Testis (tissue), 3 donors: ENCODE measurements around the gene GRIK4. TPM values are rescaled to one million over a fixed set of nuclear protein-coding genes. Genes with fewer than 3 reads are reported as not detected.

Experiments
- DNase-seq: peaks from one replicate; pipeline ENCODE4 v3.0.0-alpha.2; 2019
- H3K27ac ChIP-seq, 2 donors: fragments of 200-600 bp; sonication (generic); one replicate each; pipeline ENCODE4 v1.5.1; 2019
- H3K27me3 ChIP-seq: fragments of 200-600 bp; sonication (generic); one replicate; pipeline ENCODE4 v1.5.1; 2019
- H3K36me3 ChIP-seq: fragments of 200-600 bp; sonication (generic); one replicate; pipeline ENCODE4 v1.5.1; 2017; ENCODE audit warnings: low read depth; ENCODE audit errors: missing control alignments
- H3K4me1 ChIP-seq: fragments of 200-600 bp; sonication (generic); one replicate; pipeline ENCODE4 v1.5.1; 2019
- H3K4me3 ChIP-seq, 2 donors: fragments of 200-600 bp; sonication (generic); one replicate each; pipeline ENCODE4 v1.5.1; 2017 to 2019
- H3K9me3 ChIP-seq: fragments of 200-600 bp; sonication (generic); one replicate; pipeline ENCODE4 v1.5.1; 2017
- POLR2A ChIP-seq: fragments of 450-650 bp; IDR thresholded peaks from one replicate; pipeline ENCODE4 v1.6.1; 2017; ENCODE audit warnings: antibody characterized with exemption, mild to moderate bottlenecking, moderate library complexity
- WGBS, 2 donors: methylation state at CpG; one replicate each; pipeline ENCODE4 v1.1.5; 2018; 5-methylcytosine and 5-hydroxymethylcytosine counted together
- intact Hi-C: fragments of 100-400 bp; cut with DNase I; formaldehyde crosslinking; loops from one replicate; pipeline ENCODE4 v1.15.1; 2023; ENCODE audit warnings: low total_unique reads
- polyA plus RNA-seq: library from polyadenylated mRNA; stranded (reverse); fragments of 350-450 nt; fragmentation: Illumina TruSeq; extraction: RNeasy Lipid Tissue Mini Kit (QIAGEN cat#74804); gene quantifications from one replicate; pipeline ENCODE4 v1.2.3, GENCODE V29; 2014; ENCODE audit warnings: low read depth, low replicate concordance; ENCODE audit not compliant: insufficient read depth
- total RNA-seq, 2 donors: library from RNA; depleted of rRNA; stranded (reverse); fragments of >200 nt; gene quantifications; one replicate each; pipeline ENCODE4 v1.2.3, GENCODE V29; 2016
- TF ChIP-seq, protein P1 (sequence below), 3 experiments: fragments of 450-650 bp in 2 of 3; fragments of 200-600 bp in 1 of 3; sonication (generic) in 1 of 3; IDR thresholded peaks; one replicate each; pipeline ENCODE4 v1.5.1; 2016 to 2019; ENCODE audit warnings: antibody characterized with exemption in 3 of 3, mild to moderate bottlenecking in 2 of 3, moderate library complexity in 1 of 3

Gene GRIK4
- total and polyA plus RNA-seq, 3 donors from 2014 or later, result 2.6 to 3.0 (median 2.6) TPM

GRCh38 chr11:120563703-120564572 lies 52.4 kb downstream of the GRIK4 start:
- Histone ChIP-seq H3K36me3 (no peaks in the 10 kb centered on the region), H3K4me3 (peak overlapping the region; percentile 36 to 59), H3K27ac (no peak overlapping the region), H3K27me3 (no peaks in the 10 kb centered on the region), H3K9me3 (no peaks in the 10 kb centered on the region), H3K4me1 (peaks cover 16% of the 10 kb centered on the region)
- no peak for TF ChIP-seq POLR2A
- TF ChIP-seq, protein P1, sequence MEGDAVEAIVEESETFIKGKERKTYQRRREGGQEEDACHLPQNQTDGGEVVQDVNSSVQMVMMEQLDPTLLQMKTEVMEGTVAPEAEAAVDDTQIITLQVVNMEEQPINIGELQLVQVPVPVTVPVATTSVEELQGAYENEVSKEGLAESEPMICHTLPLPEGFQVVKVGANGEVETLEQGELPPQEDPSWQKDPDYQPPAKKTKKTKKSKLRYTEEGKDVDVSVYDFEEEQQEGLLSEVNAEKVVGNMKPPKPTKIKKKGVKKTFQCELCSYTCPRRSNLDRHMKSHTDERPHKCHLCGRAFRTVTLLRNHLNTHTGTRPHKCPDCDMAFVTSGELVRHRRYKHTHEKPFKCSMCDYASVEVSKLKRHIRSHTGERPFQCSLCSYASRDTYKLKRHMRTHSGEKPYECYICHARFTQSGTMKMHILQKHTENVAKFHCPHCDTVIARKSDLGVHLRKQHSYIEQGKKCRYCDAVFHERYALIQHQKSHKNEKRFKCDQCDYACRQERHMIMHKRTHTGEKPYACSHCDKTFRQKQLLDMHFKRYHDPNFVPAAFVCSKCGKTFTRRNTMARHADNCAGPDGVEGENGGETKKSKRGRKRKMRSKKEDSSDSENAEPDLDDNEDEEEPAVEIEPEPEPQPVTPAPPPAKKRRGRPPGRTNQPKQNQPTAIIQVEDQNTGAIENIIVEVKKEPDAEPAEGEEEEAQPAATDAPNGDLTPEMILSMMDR (IDR thresholded peaks at IDR 0.05), result no peak
- intact Hi-C loops, result no loop called here
- WGBS, 2 donors, result 13 to 18% methylated on average over 42 to 52 of the region's 53 CpGs
- peak; percentile 63 for DNase-seq

DNA sequence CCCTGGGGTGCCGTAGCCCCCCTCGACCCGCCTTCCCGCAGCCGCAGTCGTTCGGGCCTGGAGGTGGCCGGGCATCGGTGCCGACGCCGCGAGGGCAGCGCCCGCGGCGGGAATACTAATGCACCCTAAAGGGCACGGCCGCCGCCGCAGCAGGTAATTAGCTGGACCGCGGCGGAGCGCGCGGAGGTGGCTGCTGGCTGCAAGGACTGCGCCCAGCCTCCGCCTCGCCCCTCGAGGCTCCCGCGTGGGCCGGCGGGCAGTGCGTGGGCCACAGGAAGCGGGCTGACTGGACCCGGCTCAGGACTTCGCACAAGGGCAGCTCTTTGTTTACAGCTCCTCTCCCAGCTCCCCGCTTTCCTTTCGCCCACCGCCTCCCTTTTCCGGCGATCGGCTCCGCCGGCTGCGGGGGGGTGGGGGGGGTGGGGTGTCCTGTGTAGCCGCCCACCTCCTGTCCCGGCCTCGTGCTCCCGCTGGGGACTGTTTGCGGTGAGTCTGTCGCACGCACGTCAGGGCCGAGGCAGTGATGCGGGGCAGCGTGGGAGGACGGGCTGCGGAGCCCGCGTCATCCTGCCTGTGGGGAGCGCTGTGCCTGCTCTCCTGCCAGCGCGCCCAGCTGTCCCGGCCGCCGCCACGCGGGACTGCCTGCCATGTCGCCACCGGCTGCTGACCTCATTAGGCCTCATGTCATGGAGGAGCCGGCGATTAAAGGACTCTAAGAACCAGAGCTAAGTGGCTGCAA lies 53.2 kb downstream of the GRIK4 start:
- Histone ChIP-seq H3K4me3 (peak overlapping the region; percentile 36 to 59), H3K36me3 (no peaks in the 10 kb centered on the region), H3K9me3 (no peaks in the 10 kb centered on the region), H3K27me3 (no peaks in the 10 kb centered on the region), H3K4me1 (peaks cover 16% of the 10 kb centered on the region), H3K27ac (no peak overlapping the region)
- WGBS, 2 donors, result 0 to 1% methylated on average over 31 to 52 of the region's 75 CpGs
- TF ChIP-seq, protein P1 (IDR thresholded peaks at IDR 0.05), result no peak
- no peak for TF ChIP-seq POLR2A
- intact Hi-C loops, result no loop called here
- peak; percentile 45 for DNase-seq

- WGBS, 2 donors, result 59 to 75% methylated on average over 14 of the region's 14 CpGs
- no peak for TF ChIP-seq POLR2A
- TF ChIP-seq, protein P1 (IDR thresholded peaks at IDR 0.05), result no peak
- peak overlapping the region in 1 of 2 donors; percentile 59 for H3K4me3 ChIP-seq
- H3K9me3 ChIP-seq, result no peaks in the 10 kb centered on the region
- intact Hi-C loops, result no loop called here
- H3K27me3 ChIP-seq, result no peaks in the 10 kb centered on the region
- peaks cover 16% of the 10 kb centered on the region for H3K4me1 ChIP-seq
- no peak for DNase-seq
- H3K36me3 ChIP-seq, result no peaks in the 10 kb centered on the region
- no peak overlapping the region for H3K27ac ChIP-seq
Measured at GRCh38 chr11:120565466-120566155, 54.1 kb downstream of the GRIK4 start.

GRCh38 chr11:120566176-120566575 lies 54.6 kb downstream of the GRIK4 start:
- H3K36me3 ChIP-seq, result no peaks in the 10 kb centered on the region
- no peak for DNase-seq
- intact Hi-C loops, result no loop called here
- no peaks in the 10 kb centered on the region for H3K27me3 ChIP-seq
- no peak overlapping the region for H3K4me3 ChIP-seq
- 46 to 62% methylated on average over 5 of the region's 5 CpGs for WGBS, 2 donors
- H3K27ac ChIP-seq, result no peak overlapping the region
- H3K9me3 ChIP-seq, result no peaks in the 10 kb centered on the region
- TF ChIP-seq, protein P1 (IDR thresholded peaks at IDR 0.05), result no peak
- TF ChIP-seq POLR2A, result no peak
- peaks cover 16% of the 10 kb centered on the region for H3K4me1 ChIP-seq
